Lower lobe of right lung (tissue), 2 donors: ENCODE data around the gene EDIL3. TPM values are rescaled to one million over a fixed set of nuclear protein-coding genes. Genes with fewer than 3 reads are reported as not detected.

Experiments
- ATAC-seq, 2 donors: fragments of 200-7000 bp; cut with Tn5 transposase; one replicate each; pipeline ENCODE4 v1.9.1; 2020 to 2022; ENCODE audit warnings: mild to moderate bottlenecking in 2 of 2, moderate library complexity in 2 of 2
- DNase-seq: peaks from one replicate; pipeline ENCODE4 v3.0.0-alpha.2; 2020
- H3K27ac ChIP-seq: fragments of 200-600 bp; one replicate; pipeline ENCODE4 v1.8.0; 2022
- H3K27me3 ChIP-seq: fragments of 200-600 bp; one replicate; pipeline ENCODE4 v1.8.0; 2022; ENCODE audit warnings: low read depth
- H3K36me3 ChIP-seq: fragments of 200-600 bp; one replicate; pipeline ENCODE4 v1.8.0; 2022; ENCODE audit warnings: mild to moderate bottlenecking
- H3K4me1 ChIP-seq: fragments of 200-600 bp; one replicate; pipeline ENCODE4 v1.8.0; 2022
- H3K4me3 ChIP-seq: fragments of 200-600 bp; one replicate; pipeline ENCODE4 v1.8.0; 2022; ENCODE audit warnings: mild to moderate bottlenecking
- H3K9me3 ChIP-seq: fragments of 200-600 bp; one replicate; pipeline ENCODE4 v1.8.0; 2022
- intact Hi-C: fragments of 100-400 bp; cut with DNase I; formaldehyde crosslinking; loops from one replicate; pipeline ENCODE4 v1.11.0; 2022
- total RNA-seq: library from RNA; stranded (reverse); fragmentation: NEBNext Ultra II Directional; extraction: Animal tissue kit (Norgen Biotek cat#: 25700); gene quantifications from one replicate; pipeline ENCODE4 v1.2.1, GENCODE V29; 2021
- TF ChIP-seq, protein P1 (sequence below): fragments of 200-600 bp; IDR thresholded peaks from one replicate; pipeline ENCODE4 v1.8.0; 2022; ENCODE audit warnings: antibody characterized with exemption, mild to moderate bottlenecking
- donor health status: DM: no; HTN: yes; CAD: no; lungs with severe emphysema.

The EDIL3 gene
- total RNA-seq, 1 donor from 2014 or later, result 17.0 TPM

DNA sequence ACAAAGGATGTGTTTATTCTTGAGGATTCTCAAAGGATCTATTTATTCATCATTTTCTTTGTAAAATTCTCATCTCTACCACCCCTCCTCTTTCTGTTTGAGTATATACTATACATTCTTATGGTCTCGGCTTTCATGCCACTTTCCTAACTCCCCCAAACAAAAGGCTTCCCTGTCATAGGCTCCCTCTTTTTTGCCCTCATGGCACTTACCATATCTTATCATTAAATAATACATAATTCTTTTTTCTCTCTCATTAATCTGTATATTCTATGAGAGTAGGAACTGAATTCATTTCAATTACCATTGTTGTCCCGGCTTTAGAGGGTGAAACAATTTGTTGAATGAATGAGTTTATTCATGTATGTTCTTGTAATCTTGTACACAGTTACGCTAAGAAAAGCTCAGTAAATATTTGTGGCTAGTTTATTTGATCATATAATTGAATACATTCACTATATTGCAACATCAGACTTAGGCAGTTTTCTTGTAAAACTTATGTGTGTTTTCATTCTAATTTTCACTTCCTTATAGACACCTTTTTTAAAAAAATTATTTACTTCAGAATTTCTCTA, 254.6 kb downstream of the EDIL3 start:
- intact Hi-C loops, result no loop called here
- H3K36me3 ChIP-seq, result no peaks in the 10 kb centered on the region
- ATAC-seq, result no peak
- TF ChIP-seq, protein P1, sequence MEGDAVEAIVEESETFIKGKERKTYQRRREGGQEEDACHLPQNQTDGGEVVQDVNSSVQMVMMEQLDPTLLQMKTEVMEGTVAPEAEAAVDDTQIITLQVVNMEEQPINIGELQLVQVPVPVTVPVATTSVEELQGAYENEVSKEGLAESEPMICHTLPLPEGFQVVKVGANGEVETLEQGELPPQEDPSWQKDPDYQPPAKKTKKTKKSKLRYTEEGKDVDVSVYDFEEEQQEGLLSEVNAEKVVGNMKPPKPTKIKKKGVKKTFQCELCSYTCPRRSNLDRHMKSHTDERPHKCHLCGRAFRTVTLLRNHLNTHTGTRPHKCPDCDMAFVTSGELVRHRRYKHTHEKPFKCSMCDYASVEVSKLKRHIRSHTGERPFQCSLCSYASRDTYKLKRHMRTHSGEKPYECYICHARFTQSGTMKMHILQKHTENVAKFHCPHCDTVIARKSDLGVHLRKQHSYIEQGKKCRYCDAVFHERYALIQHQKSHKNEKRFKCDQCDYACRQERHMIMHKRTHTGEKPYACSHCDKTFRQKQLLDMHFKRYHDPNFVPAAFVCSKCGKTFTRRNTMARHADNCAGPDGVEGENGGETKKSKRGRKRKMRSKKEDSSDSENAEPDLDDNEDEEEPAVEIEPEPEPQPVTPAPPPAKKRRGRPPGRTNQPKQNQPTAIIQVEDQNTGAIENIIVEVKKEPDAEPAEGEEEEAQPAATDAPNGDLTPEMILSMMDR, result no peak
- no peak overlapping the region for H3K4me3 ChIP-seq
- H3K27me3 ChIP-seq, result no peaks in the 10 kb centered on the region
- no peaks in the 10 kb centered on the region for H3K4me1 ChIP-seq
- no peak overlapping the region for H3K27ac ChIP-seq
- no peaks in the 10 kb centered on the region for H3K9me3 ChIP-seq
- DNase-seq, result no peak

DNA sequence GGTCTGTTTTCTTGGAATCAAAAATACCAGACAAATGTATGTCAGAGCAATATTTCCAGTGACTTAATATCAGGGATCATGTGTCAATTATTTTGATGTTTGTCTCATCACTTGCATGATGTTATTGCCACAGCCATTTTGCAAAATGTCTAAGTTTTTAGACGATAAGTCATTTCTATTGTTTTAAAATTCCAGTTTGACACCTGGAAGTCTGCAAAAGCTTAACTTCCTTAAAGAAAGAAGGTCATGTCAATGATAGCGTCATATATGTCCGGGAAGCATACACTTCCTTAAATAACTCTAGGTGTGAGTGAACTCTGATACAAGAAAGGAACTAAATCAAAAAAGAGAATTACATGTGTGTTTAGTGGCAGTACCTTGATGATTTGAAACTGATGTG, 259.5 kb downstream of the EDIL3 start:
- no peak for ATAC-seq
- intact Hi-C loops, result no loop called here
- no peak overlapping the region for H3K4me3 ChIP-seq
- no peak overlapping the region for H3K27ac ChIP-seq
- TF ChIP-seq, protein P1, result no peak
- H3K9me3 ChIP-seq, result no peaks in the 10 kb centered on the region
- no peak for DNase-seq
- no peaks in the 10 kb centered on the region for H3K36me3 ChIP-seq
- H3K4me1 ChIP-seq, result no peaks in the 10 kb centered on the region
- H3K27me3 ChIP-seq, result no peaks in the 10 kb centered on the region

DNA sequence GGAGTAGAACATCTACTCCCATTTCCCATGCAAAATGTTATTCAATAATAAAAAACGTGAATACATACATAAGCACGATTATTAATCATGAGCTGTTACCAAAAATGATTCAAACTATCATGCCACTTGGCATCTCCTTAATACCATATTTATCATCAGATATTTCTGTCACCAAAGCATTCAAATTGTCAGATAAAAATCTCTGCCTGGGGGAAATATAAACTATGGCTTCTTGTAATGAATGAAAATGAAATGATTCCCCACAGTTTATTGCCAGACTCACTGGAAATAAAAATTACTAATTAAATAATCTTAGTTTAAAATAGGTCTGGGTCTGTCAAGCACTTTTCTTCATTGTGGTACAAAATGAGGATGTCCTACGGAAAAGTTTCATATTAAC, 265.4 kb downstream of the EDIL3 start:
- intact Hi-C loops, result no loop called here
- TF ChIP-seq, protein P1, result no peak

DNA sequence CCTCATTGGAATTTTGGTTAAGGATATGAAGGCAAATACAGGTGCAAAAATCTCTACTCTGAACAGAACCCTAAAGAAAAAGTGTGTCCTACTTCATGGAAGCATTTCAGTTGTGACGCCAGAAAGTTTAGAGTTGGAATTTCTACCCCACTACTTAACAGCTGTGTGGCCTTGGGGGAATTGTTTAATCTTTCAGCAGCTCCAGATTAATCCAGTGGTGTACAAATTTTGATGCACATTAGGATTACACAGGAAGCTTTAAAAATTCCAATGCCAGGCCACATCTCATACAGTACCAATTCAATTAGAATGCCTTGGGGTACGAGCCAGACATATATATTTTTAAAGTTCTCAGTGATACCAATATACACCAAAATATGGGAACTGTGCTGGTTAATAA, 266.1 kb downstream of the EDIL3 start:
- DNase-seq (no peak), ATAC-seq (no peak)
- no peak overlapping the region for H3K27ac ChIP-seq
- no peak overlapping the region for H3K4me3 ChIP-seq
- H3K27me3 ChIP-seq, result no peaks in the 10 kb centered on the region
- TF ChIP-seq, protein P1, result no peak
- H3K4me1 ChIP-seq, result no peaks in the 10 kb centered on the region
- no peaks in the 10 kb centered on the region for H3K36me3 ChIP-seq
- intact Hi-C loops, result no loop called here
- H3K9me3 ChIP-seq, result no peaks in the 10 kb centered on the region

More for the DNA sequence above, 265.4 kb downstream of the EDIL3 start:
- H3K4me1 ChIP-seq, result no peaks in the 10 kb centered on the region
- no peaks in the 10 kb centered on the region for H3K9me3 ChIP-seq
- H3K27ac ChIP-seq, result no peak overlapping the region
- H3K4me3 ChIP-seq, result no peak overlapping the region
- H3K36me3 ChIP-seq, result no peaks in the 10 kb centered on the region
- H3K27me3 ChIP-seq, result no peaks in the 10 kb centered on the region
- no peak for DNase-seq
- no peak for ATAC-seq

DNA sequence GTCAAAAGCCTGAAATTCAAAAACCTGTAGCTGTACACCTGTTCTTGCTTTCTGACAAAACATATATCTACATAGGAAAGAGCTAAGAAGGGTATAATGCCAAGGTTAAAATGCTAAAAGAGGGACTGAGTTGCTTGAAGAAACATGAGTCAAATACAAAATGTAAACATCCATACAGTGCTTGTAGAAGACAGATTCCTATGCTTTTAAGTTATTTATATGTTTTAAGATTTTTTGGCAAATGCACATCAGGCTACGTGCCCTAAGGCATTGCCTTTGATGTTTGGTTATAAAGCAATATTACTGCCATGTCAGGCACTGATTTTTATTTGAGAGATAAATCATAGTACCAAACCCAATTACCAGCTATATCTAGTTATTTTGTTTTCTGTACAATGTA, 269.0 kb downstream of the EDIL3 start:
- Histone ChIP-seq H3K36me3 (no peaks in the 10 kb centered on the region), H3K9me3 (no peaks in the 10 kb centered on the region), H3K27ac (no peak overlapping the region), H3K4me3 (no peak overlapping the region), H3K4me1 (no peaks in the 10 kb centered on the region), H3K27me3 (no peaks in the 10 kb centered on the region)
- DNase-seq (no peak), ATAC-seq (no peak)
- intact Hi-C loops, result no loop called here
- TF ChIP-seq, protein P1, result no peak
